ENCODE results near the gene TMEM253. TPM values are rescaled to one million over a fixed set of nuclear protein-coding genes. Genes with fewer than 3 reads are reported as not detected.

Gene TMEM253
- total RNA-seq, 2 experiments from 2014 or later = not detected

GRCh38 chr14:21073921-21074320, 26.9 kb upstream of the TMEM253 start:
- Mint-ChIP-seq H3K27me3 (peaks cover 52% of the 10 kb centered on the region), H3K4me3 (no peak overlapping the region), H3K4me1 (ENCODE audit: low read depth) (peaks cover 29% of the 10 kb centered on the region), H3K36me3 (ENCODE audit: low read depth) (no peaks in the 10 kb centered on the region), H3K27ac (no peak overlapping the region), H3K9me3 (no peaks in the 10 kb centered on the region)
- H3K4me1 ChIP-seq (ENCODE audit: insufficient read depth, low read length) = peaks cover 31% of the 10 kb centered on the region
- H3K36me3 ChIP-seq (ENCODE audit: insufficient read depth, low read length) = no peaks in the 10 kb centered on the region
- ATAC-seq (ENCODE audit: poor library complexity) (no peak), DNase-seq (no peak)
- ChIA-PET POLR2A (no interaction called here), CTCF (no interaction called here)
- intact Hi-C loops (cut with DNase I, micrococcal nuclease) = no loop called here
- peaks cover 31 to 40% of the 10 kb centered on the region in 2 experiments for H3K27me3 ChIP-seq (ENCODE audit: control insufficient read depth in 1 of 2, insufficient read depth in 2 of 2, low read length in 2 of 2)
- TF ChIP-seq CTCF (IDR thresholded peaks at IDR 0.05) = no peak
- H3K27ac ChIP-seq (ENCODE audit: low read depth in 1 of 2, low read length in 2 of 2) = no peak overlapping the region
- no peak overlapping the region for H3K4me3 ChIP-seq (ENCODE audit: low read length)
- peaks cover 0 to 10% of the 10 kb centered on the region in 2 experiments for H3K9me3 ChIP-seq (ENCODE audit: control insufficient read depth in 1 of 2, insufficient read depth in 1 of 2, low read length in 2 of 2)

GRCh38 chr14:21074398-21075272, 26.2 kb upstream of the TMEM253 start:
- TF ChIP-seq CTCF (IDR thresholded peaks at IDR 0.05) = no peak
- no peak overlapping the region for H3K4me3 ChIP-seq (ENCODE audit: low read length)
- Mint-ChIP-seq H3K36me3 (ENCODE audit: low read depth) (no peaks in the 10 kb centered on the region), H3K27ac (no peak overlapping the region), H3K9me3 (no peaks in the 10 kb centered on the region), H3K4me3 (no peak overlapping the region), H3K27me3 (peaks cover 46% of the 10 kb centered on the region), H3K4me1 (ENCODE audit: low read depth) (peaks cover 22% of the 10 kb centered on the region)
- no peaks in the 10 kb centered on the region for H3K36me3 ChIP-seq (ENCODE audit: insufficient read depth, low read length)
- H3K27me3 ChIP-seq (ENCODE audit: control insufficient read depth in 1 of 2, insufficient read depth in 2 of 2, low read length in 2 of 2) = peaks cover 24 to 33% of the 10 kb centered on the region in 2 experiments
- no peak for ATAC-seq (ENCODE audit: poor library complexity)
- ChIA-PET POLR2A (no interaction called here), CTCF (no interaction called here)
- intact Hi-C loops (cut with DNase I, micrococcal nuclease) = no loop called here
- no peak for DNase-seq
- H3K9me3 ChIP-seq (ENCODE audit: control insufficient read depth in 1 of 2, insufficient read depth in 1 of 2, low read length in 2 of 2) = peaks cover 0 to 3% of the 10 kb centered on the region in 2 experiments
- peaks cover 24% of the 10 kb centered on the region for H3K4me1 ChIP-seq (ENCODE audit: insufficient read depth, low read length)
- H3K27ac ChIP-seq (ENCODE audit: low read depth in 1 of 2, low read length in 2 of 2) = no peak overlapping the region

GRCh38 chr14:21075719-21076437, 25.0 kb upstream of the TMEM253 start:
- DNase-seq (no peak), ATAC-seq (ENCODE audit: poor library complexity) (no peak)
- Histone ChIP-seq H3K27me3 (ENCODE audit: control insufficient read depth in 1 of 2, insufficient read depth in 2 of 2, low read length in 2 of 2) (peaks cover 15 to 23% of the 10 kb centered on the region in 2 experiments), H3K4me3 (ENCODE audit: low read length) (no peak overlapping the region), H3K9me3 (ENCODE audit: control insufficient read depth in 1 of 2, insufficient read depth in 1 of 2, low read length in 2 of 2) (no peaks in the 10 kb centered on the region), H3K27ac (ENCODE audit: low read depth in 1 of 2, low read length in 2 of 2) (no peak overlapping the region), H3K36me3 (ENCODE audit: insufficient read depth, low read length) (no peaks in the 10 kb centered on the region), H3K4me1 (ENCODE audit: insufficient read depth, low read length) (peaks cover 13% of the 10 kb centered on the region)
- H3K27me3 Mint-ChIP-seq = peaks cover 40% of the 10 kb centered on the region
- H3K36me3 Mint-ChIP-seq (ENCODE audit: low read depth) = no peaks in the 10 kb centered on the region
- no peaks in the 10 kb centered on the region for H3K9me3 Mint-ChIP-seq
- H3K27ac Mint-ChIP-seq = no peak overlapping the region
- ChIA-PET POLR2A (no interaction called here), CTCF (no interaction called here)
- peaks cover 13% of the 10 kb centered on the region for H3K4me1 Mint-ChIP-seq (ENCODE audit: low read depth)
- no peak for TF ChIP-seq CTCF (IDR thresholded peaks at IDR 0.05)
- no peak overlapping the region for H3K4me3 Mint-ChIP-seq
- intact Hi-C loops (cut with DNase I, micrococcal nuclease) = no loop called here
